Measurements from ENCODE around the gene EIF4A3.

- no peak for TF ChIP-seq ZNF354B (CRISPR knock-in tag; IDR thresholded peaks at IDR 0.05)
- TF ChIP-seq PHF21A (IDR thresholded peaks at IDR 0.05; ENCODE audit: borderline replicate concordance, low read depth) = no peak
- TF ChIP-seq MAFG (tag; conservative IDR thresholded peaks at IDR 0.05) = no peak
- no peak for TF ChIP-seq ELF1 (tag; IDR thresholded peaks at IDR 0.05)
- no peak for TF ChIP-seq FOXK1 (CRISPR knock-in tag; IDR thresholded peaks at IDR 0.05; ENCODE audit: borderline replicate concordance)
- no peak for TF ChIP-seq TCF7L2 (IDR thresholded peaks at IDR 0.05; ENCODE audit: low read depth, low read length)
- TF ChIP-seq MCM2 (IDR thresholded peaks at IDR 0.05; ENCODE audit: low read depth) = no peak
- no peak for TF ChIP-seq RAD21 (CRISPR knock-in tag; conservative IDR thresholded peaks at IDR 0.05 in 1 of 2, IDR thresholded peaks at IDR 0.05 in 1 of 2)
These were observed 4.0 kb downstream of the EIF4A3 start for GRCh38 chr17:80142929-80143328.
